Measurements from ENCODE around the gene RAPGEF1. TPM values are rescaled to one million over a fixed set of nuclear protein-coding genes. Genes with fewer than 3 reads are reported as not detected.

RAPGEF1 gene
- total and polyA plus RNA-seq, 9 of the 15 experiments (the other 6 are each of a cell fraction or from before 2014, with no cell fraction given): 0.06 to 44.1 (median 19.9) TPM

- peak; percentile 81 for TF ChIP-seq REST (IDR thresholded peaks at IDR 0.05; ENCODE audit: borderline replicate concordance)
- TF ChIP-seq REST (CRISPR knock-in tag; IDR thresholded peaks at IDR 0.05; ENCODE audit: low read depth): no peak
- peak; percentile 39; the same call in 1 of the 2 replicates for TF ChIP-seq USF1 (CRISPR knock-in tag; IDR thresholded peaks at IDR 0.05)
- peak; percentile 53; the same call in 1 of the 2 replicates for TF ChIP-seq RB1 (IDR thresholded peaks at IDR 0.05; ENCODE audit: low read depth)
- TF ChIP-seq SIN3A (IDR thresholded peaks at IDR 0.05; ENCODE audit: borderline replicate concordance in 2 of 2, control insufficient read depth in 1 of 2, low read depth in 2 of 2, low read length in 2 of 2): no peak
- peak; percentile 81; the same call in 1 of the 2 replicates for TF ChIP-seq ARID2 (IDR thresholded peaks at IDR 0.05)
- TF ChIP-seq CC2D1A (IDR thresholded peaks at IDR 0.05): 0 out of 2 replicates have a peak, but pooled peaks have one; percentile 29
- TF ChIP-seq CTBP1 (IDR thresholded peaks at IDR 0.05; ENCODE audit: borderline replicate concordance): 0 out of 2 replicates have a peak, but pooled peaks have one; percentile 22
- peak; percentile 86 for TF ChIP-seq SMC3 (conservative IDR thresholded peaks at IDR 0.05; ENCODE audit: insufficient read depth, low read depth, low read length)
- TF ChIP-seq FOXP1 (CRISPR knock-in tag; IDR thresholded peaks at IDR 0.05): no peak
- peak; percentile 80 to 95 (median 81) for TF ChIP-seq CTCF (IDR thresholded peaks at IDR 0.05 in 2 of 3, conservative IDR thresholded peaks at IDR 0.05 in 1 of 3; ENCODE audit: insufficient read depth in 2 of 3, low read depth in 1 of 3, low read length in 3 of 3)
These were observed 148.7 kb downstream of the RAPGEF1 start (continued) for GRCh38 chr9:131590907-131591844.
